ENCODE results near the gene TUSC7.

TUSC7 gene

GRCh38 chr3:116709479-116709878, at the start of gene TUSC7:
TUSC7 (plus strand) TSS chr3:116709779.
- DNase-seq, result no peak

- no peak for DNase-seq
Measured at GRCh38 chr3:116661196-116661595, 48.4 kb upstream of the TUSC7 start.

GRCh38 chr3:116663161-116664110, 46.1 kb upstream of the TUSC7 start:
- no peak for DNase-seq

- no peak for DNase-seq
Measured at GRCh38 chr3:116667324-116667723, 42.3 kb upstream of the TUSC7 start.

- no peak for DNase-seq
Measured at GRCh38 chr3:116667791-116668190, 41.8 kb upstream of the TUSC7 start.

GRCh38 chr3:116669576-116669975, 40.0 kb upstream of the TUSC7 start:
- no peak for DNase-seq

GRCh38 chr3:116671151-116671550, 38.4 kb upstream of the TUSC7 start:
- no peak for DNase-seq

- no peak for DNase-seq
Measured at GRCh38 chr3:116678853-116679252, 30.7 kb upstream of the TUSC7 start.

GRCh38 chr3:116691041-116691440, 18.5 kb upstream of the TUSC7 start:
- no peak for DNase-seq

GRCh38 chr3:116701070-116701469, 8.5 kb upstream of the TUSC7 start:
- DNase-seq, result no peak

- no peak for DNase-seq
Measured at GRCh38 chr3:116702334-116702733, 7.2 kb upstream of the TUSC7 start.

GRCh38 chr3:116707531-116707930, 2.0 kb upstream of the TUSC7 start:
- no peak for DNase-seq

GRCh38 chr3:116716490-116716889, 6.9 kb downstream of the TUSC7 start:
- DNase-seq, result no peak

GRCh38 chr3:116717566-116717965, 8.0 kb downstream of the TUSC7 start:
- no peak for DNase-seq

- no peak for DNase-seq
Measured at GRCh38 chr3:116728454-116728853, 18.9 kb downstream of the TUSC7 start.

GRCh38 chr3:116734243-116734642, 24.7 kb downstream of the TUSC7 start:
- no peak for DNase-seq

- no peak for DNase-seq
Measured at GRCh38 chr3:116739678-116740077, 30.1 kb downstream of the TUSC7 start.

- no peak for DNase-seq
Measured at GRCh38 chr3:116740293-116740692, 30.7 kb downstream of the TUSC7 start.

GRCh38 chr3:116741467-116741866, 31.9 kb downstream of the TUSC7 start:
- DNase-seq, result no peak

GRCh38 chr3:116743062-116743461, 33.5 kb downstream of the TUSC7 start:
- no peak for DNase-seq

- DNase-seq, result no peak
Measured at GRCh38 chr3:116749388-116749787, 39.8 kb downstream of the TUSC7 start.

- no peak for DNase-seq
Measured at GRCh38 chr3:116757315-116757714, 47.7 kb downstream of the TUSC7 start.

- no peak for DNase-seq
Measured at GRCh38 chr3:116759316-116759715, 49.7 kb downstream of the TUSC7 start.

All from CD4-positive, alpha-beta T cell treated with Interleukin-21 for 1 hour (primary cell).